ENCODE measurements around the gene PPP6R2. TPM values are rescaled to one million over a fixed set of nuclear protein-coding genes. Genes with fewer than 3 reads are reported as not detected.

Gene PPP6R2
- total and polyA plus RNA-seq, 2 of the 8 experiments (the other 6 are each of a cell fraction or from before 2014, with no cell fraction given): 25.0 to 32.2 TPM

- no peak overlapping the region for H2BK120ac ChIP-seq (replicated peaks; ENCODE audit: low read depth, low read length)
- no peak overlapping the region for H3K4me3 ChIP-seq (ENCODE audit: extremely low read depth in 1 of 4, insufficient read depth in 2 of 4, low read depth in 3 of 4, low read length in 4 of 4)
- H2AFZ ChIP-seq (ENCODE audit: low read length): no peak overlapping the region
- 86% methylated on average over 2 of the region's 2 CpGs; no CpG with 5 or more reads in 1 of the 2 experiments for WGBS, 2 experiments (ENCODE audit: extremely low coverage in 1 of 2, insufficient coverage in 1 of 2, insufficient read length in 1 of 2, insufficient replicate concordance in 2 of 2, low coverage in 1 of 2, low lambda C conversion rate in 2 of 2, missing lambda C conversion rate in 1 of 2)
- no peaks in the 10 kb centered on the region for H3K27me3 ChIP-seq (replicated peaks in 1 of 4; ENCODE audit: control insufficient read depth in 3 of 4, extremely low read depth in 1 of 4, insufficient read depth in 3 of 4, low read length in 3 of 4)
- H2BK15ac ChIP-seq (ENCODE audit: low read length): no peak overlapping the region
- FAIRE-seq (no peak), DNase-seq (ENCODE audit: low read depth in 1 of 2, low spot score in 2 of 2) (no peak)
- H3K9ac ChIP-seq (replicated peaks in 1 of 4; ENCODE audit: extremely low read depth in 1 of 4, low read depth in 3 of 4, low read length in 3 of 4): no peak overlapping the region
- H4K5ac ChIP-seq (ENCODE audit: insufficient read length, low read depth, low read length): no peak overlapping the region
- H2BK20ac ChIP-seq (ENCODE audit: low read length): no peak overlapping the region
- H3K23me2 ChIP-seq (ENCODE audit: low read depth, low read length): no peaks in the 10 kb centered on the region
- no peak overlapping the region for H2AK5ac ChIP-seq (ENCODE audit: low read depth, low read length)
- no peaks in the 10 kb centered on the region for H3K9me3 ChIP-seq (ENCODE audit: insufficient read depth in 2 of 2, low read depth in 1 of 2, low read length in 1 of 2)
- no peak overlapping the region for H3K4me2 ChIP-seq (ENCODE audit: insufficient read depth in 1 of 2, low read depth in 2 of 2, low read length in 2 of 2)
- H3K79me1 ChIP-seq (ENCODE audit: low read depth, low read length): peaks cover 24% of the 10 kb centered on the region
- no peaks in the 10 kb centered on the region; a peak in 1 of 7 replicates for H3K4me1 ChIP-seq (replicated peaks in 1 of 4; ENCODE audit: control insufficient read depth in 3 of 4, insufficient read depth in 4 of 4, low read length in 3 of 4)
- H2BK12ac ChIP-seq (ENCODE audit: low read depth, low read length): no peak overlapping the region
- no peak overlapping the region for H4K91ac ChIP-seq (replicated peaks; ENCODE audit: insufficient read length, low read length)
- H3K4ac ChIP-seq (replicated peaks; ENCODE audit: insufficient read length, low read depth, low read length): no peak overlapping the region
- POLR2A ChIA-PET (ENCODE audit: partially characterized antibody): interaction anchor here (1.2 to 1.3 kb wide), 2 partner anchors 11 kb away, joined by 4 read pairs; no protein-coding TSS in a partner anchor
- no peak overlapping the region for H4K8ac ChIP-seq (ENCODE audit: extremely low read depth, insufficient read depth, low read length)
- H3K23ac ChIP-seq (ENCODE audit: insufficient read length): no peak overlapping the region
- peaks cover 9 to 68% of the 10 kb centered on the region in 2 experiments; a peak in 3 of 4 replicates for H3K79me2 ChIP-seq (ENCODE audit: control insufficient read depth in 1 of 2, insufficient read depth in 2 of 2, low read length in 2 of 2)
- TF ChIP-seq, protein P1, sequence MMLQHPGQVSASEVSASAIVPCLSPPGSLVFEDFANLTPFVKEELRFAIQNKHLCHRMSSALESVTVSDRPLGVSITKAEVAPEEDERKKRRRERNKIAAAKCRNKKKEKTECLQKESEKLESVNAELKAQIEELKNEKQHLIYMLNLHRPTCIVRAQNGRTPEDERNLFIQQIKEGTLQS (IDR thresholded peaks at IDR 0.05; ENCODE audit: insufficient read depth, low read depth, low read length): no peak
- TF ChIP-seq CREB1 (IDR thresholded peaks at IDR 0.05) (no peak), FOSL1 (IDR thresholded peaks at IDR 0.05; ENCODE audit: insufficient read depth, low read depth, low read length) (no peak), SRF (IDR thresholded peaks at IDR 0.05; ENCODE audit: low read depth, low read length) (no peak)
- no peak overlapping the region for H3K18ac ChIP-seq (ENCODE audit: extremely low read depth, low read length)
- peaks cover 4 to 17% of the 10 kb centered on the region in 2 experiments for H4K20me1 ChIP-seq (replicated peaks in 1 of 2; ENCODE audit: control insufficient read depth in 1 of 2, insufficient read depth in 2 of 2, low read length in 2 of 2)
- CTCF ChIA-PET (ENCODE audit: partially characterized antibody): interaction anchor here (1.0 to 1.7 kb wide), 5 partner anchors 9 to 143 kb away, joined by 3 to 7 read pairs (median 3); no protein-coding TSS in a partner anchor
- no peak overlapping the region for H3K14ac ChIP-seq (ENCODE audit: insufficient read length)
- no peak overlapping the region for H2BK5ac ChIP-seq (ENCODE audit: low read depth, low read length)
- no peaks in the 10 kb centered on the region for H3K36me3 ChIP-seq (ENCODE audit: control insufficient read depth in 2 of 4, insufficient read depth in 4 of 4, low read length in 3 of 4)
- no peak overlapping the region for H3K56ac ChIP-seq (replicated peaks; ENCODE audit: insufficient read length, low read depth, low read length)
- H3K27ac ChIP-seq (ENCODE audit: low read depth, low read length): no peak overlapping the region
Measured at GRCh38 chr22:50360578-50360977, 17.5 kb downstream of the PPP6R2 start.
